ENCODE results near the gene SLC12A6. TPM values are rescaled to one million over a fixed set of nuclear protein-coding genes. Genes with fewer than 3 reads are reported as not detected.
A peak's percentile ranks its signal among the peaks of the same experiment; 100 is the strongest.

Gene SLC12A6
- total and polyA plus RNA-seq, 2 of the 13 experiments (the other 11 are each of a cell fraction or from before 2014, with no cell fraction given), result 15.2 to 30.1 TPM

DNA sequence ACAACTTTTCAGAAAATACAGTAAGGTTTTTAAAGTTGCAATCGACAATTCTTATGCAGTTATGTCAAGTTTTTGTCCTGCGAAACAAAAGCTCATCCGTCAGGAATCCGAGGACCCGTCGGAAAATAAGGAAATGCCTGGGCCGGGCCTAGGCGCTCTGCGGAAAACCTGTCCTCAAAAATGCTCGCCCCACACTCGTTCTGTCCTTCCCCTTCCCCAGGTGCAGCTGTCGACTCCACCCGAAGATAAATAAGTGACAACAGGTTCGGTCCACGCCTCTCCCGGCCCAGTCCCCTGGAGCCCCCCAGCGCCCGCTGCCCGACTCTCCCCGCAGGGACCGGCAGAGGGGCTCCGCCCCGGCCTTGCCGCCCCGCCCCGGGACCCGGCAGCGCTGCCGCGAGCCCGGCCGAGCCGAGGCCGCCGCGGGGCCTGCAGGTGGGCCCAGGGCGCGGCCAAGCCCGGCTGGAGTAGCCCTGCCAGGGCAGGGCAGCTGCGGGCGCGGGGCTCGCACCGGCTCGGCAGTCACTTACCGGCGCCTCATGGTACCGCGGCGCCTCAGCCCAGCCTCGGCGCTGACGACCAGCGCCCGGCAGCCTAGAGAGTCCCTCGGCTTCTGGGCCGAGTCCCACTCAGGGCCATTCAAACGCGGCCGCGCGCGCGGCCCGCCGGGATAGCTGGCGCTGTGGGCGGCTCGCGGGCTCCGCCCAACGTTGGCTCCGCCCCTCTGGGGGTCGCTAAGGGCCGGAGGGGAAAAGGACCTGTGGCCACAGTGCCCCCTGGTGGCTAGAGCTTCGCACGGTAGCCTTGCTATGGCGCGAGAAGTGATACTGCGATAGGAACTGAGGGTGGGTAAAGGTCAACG lies 127.9 kb downstream of the SLC12A6 start, which contains the start of gene KATNBL1 (continued):
- TF ChIP-seq, protein P1, sequence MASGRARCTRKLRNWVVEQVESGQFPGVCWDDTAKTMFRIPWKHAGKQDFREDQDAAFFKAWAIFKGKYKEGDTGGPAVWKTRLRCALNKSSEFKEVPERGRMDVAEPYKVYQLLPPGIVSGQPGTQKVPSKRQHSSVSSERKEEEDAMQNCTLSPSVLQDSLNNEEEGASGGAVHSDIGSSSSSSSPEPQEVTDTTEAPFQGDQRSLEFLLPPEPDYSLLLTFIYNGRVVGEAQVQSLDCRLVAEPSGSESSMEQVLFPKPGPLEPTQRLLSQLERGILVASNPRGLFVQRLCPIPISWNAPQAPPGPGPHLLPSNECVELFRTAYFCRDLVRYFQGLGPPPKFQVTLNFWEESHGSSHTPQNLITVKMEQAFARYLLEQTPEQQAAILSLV (CRISPR knock-in tag; IDR thresholded peaks at IDR 0.05; ENCODE audit: borderline replicate concordance), result peak; percentile 45; the same call in 1 of the 2 replicates
- no peak for TF ChIP-seq ONECUT2 (CRISPR knock-in tag; IDR thresholded peaks at IDR 0.05)
- TF ChIP-seq, protein P2, sequence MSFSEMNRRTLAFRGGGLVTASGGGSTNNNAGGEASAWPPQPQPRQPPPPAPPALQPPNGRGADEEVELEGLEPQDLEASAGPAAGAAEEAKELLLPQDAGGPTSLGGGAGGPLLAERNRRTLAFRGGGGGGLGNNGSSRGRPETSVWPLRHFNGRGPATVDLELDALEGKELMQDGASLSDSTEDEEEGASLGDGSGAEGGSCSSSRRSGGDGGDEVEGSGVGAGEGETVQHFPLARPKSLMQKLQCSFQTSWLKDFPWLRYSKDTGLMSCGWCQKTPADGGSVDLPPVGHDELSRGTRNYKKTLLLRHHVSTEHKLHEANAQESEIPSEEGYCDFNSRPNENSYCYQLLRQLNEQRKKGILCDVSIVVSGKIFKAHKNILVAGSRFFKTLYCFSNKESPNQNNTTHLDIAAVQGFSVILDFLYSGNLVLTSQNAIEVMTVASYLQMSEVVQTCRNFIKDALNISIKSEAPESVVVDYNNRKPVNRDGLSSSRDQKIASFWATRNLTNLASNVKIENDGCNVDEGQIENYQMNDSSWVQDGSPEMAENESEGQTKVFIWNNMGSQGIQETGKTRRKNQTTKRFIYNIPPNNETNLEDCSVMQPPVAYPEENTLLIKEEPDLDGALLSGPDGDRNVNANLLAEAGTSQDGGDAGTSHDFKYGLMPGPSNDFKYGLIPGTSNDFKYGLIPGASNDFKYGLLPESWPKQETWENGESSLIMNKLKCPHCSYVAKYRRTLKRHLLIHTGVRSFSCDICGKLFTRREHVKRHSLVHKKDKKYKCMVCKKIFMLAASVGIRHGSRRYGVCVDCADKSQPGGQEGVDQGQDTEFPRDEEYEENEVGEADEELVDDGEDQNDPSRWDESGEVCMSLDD (CRISPR knock-in tag; IDR thresholded peaks at IDR 0.05; ENCODE audit: borderline replicate concordance), result 0 out of 2 replicates have a peak, but pooled peaks have one; percentile 32
- TF ChIP-seq, protein P3, sequence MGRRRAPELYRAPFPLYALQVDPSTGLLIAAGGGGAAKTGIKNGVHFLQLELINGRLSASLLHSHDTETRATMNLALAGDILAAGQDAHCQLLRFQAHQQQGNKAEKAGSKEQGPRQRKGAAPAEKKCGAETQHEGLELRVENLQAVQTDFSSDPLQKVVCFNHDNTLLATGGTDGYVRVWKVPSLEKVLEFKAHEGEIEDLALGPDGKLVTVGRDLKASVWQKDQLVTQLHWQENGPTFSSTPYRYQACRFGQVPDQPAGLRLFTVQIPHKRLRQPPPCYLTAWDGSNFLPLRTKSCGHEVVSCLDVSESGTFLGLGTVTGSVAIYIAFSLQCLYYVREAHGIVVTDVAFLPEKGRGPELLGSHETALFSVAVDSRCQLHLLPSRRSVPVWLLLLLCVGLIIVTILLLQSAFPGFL (CRISPR knock-in tag; IDR thresholded peaks at IDR 0.05), result no peak
- TF ChIP-seq, protein P4, sequence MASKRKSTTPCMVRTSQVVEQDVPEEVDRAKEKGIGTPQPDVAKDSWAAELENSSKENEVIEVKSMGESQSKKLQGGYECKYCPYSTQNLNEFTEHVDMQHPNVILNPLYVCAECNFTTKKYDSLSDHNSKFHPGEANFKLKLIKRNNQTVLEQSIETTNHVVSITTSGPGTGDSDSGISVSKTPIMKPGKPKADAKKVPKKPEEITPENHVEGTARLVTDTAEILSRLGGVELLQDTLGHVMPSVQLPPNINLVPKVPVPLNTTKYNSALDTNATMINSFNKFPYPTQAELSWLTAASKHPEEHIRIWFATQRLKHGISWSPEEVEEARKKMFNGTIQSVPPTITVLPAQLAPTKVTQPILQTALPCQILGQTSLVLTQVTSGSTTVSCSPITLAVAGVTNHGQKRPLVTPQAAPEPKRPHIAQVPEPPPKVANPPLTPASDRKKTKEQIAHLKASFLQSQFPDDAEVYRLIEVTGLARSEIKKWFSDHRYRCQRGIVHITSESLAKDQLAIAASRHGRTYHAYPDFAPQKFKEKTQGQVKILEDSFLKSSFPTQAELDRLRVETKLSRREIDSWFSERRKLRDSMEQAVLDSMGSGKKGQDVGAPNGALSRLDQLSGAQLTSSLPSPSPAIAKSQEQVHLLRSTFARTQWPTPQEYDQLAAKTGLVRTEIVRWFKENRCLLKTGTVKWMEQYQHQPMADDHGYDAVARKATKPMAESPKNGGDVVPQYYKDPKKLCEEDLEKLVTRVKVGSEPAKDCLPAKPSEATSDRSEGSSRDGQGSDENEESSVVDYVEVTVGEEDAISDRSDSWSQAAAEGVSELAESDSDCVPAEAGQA (IDR thresholded peaks at IDR 0.05; ENCODE audit: low read depth), result no peak
- TF ChIP-seq, protein P4 (CRISPR knock-in tag; IDR thresholded peaks at IDR 0.05; ENCODE audit: borderline replicate concordance), result no peak
- TF ChIP-seq ZNF263 (CRISPR knock-in tag; IDR thresholded peaks at IDR 0.05), result no peak
- no peak for TF ChIP-seq SRSF4 (IDR thresholded peaks at IDR 0.05; ENCODE audit: low read depth, low read length, poor library complexity, severe bottlenecking)
- TF ChIP-seq, protein P5, sequence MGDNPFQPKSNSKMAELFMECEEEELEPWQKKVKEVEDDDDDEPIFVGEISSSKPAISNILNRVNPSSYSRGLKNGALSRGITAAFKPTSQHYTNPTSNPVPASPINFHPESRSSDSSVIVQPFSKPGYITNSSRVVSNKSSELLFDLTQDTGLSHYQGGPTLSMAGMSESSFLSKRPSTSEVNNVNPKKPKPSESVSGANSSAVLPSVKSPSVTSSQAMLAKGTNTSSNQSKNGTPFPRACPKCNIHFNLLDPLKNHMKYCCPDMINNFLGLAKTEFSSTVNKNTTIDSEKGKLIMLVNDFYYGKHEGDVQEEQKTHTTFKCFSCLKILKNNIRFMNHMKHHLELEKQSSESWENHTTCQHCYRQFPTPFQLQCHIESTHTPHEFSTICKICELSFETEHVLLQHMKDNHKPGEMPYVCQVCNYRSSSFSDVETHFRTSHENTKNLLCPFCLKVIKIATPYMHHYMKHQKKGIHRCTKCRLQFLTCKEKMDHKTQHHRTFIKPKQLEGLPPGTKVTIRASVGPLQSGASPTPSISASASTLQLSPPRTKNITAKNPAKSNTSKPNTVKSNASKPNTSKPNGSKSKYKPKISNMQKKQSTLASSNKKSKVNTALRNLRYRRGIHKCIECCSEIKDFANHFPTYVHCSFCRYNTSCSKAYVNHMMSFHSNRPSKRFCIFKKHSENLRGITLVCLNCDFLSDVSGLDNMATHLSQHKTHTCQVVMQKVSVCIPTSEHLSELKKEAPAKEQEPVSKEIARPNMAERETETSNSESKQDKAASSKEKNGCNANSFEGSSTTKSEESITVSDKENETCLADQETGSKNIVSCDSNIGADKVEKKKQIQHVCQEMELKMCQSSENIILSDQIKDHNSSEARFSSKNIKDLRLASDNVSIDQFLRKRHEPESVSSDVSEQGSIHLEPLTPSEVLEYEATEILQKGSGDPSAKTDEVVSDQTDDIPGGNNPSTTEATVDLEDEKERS (CRISPR knock-in tag; IDR thresholded peaks at IDR 0.05), result no peak
- peak; percentile 59 for TF ChIP-seq ATF7-NPFF (CRISPR knock-in tag; IDR thresholded peaks at IDR 0.05; ENCODE audit: low read depth)
- TF ChIP-seq EED (CRISPR knock-in tag; IDR thresholded peaks at IDR 0.05), result no peak
- TF ChIP-seq ZNF878 (CRISPR knock-in tag; IDR thresholded peaks at IDR 0.05), result no peak
- no peak for TF ChIP-seq ZNF577 (CRISPR knock-in tag; IDR thresholded peaks at IDR 0.05; ENCODE audit: borderline replicate concordance, low read depth)

Measured in HepG2 (cell line).